Mesenteric fat pad (tissue), 1 donor: Measurements from ENCODE around the gene KRT17. TPM values are rescaled to one million over a fixed set of nuclear protein-coding genes. Genes with fewer than 3 reads are reported as not detected.
"Not testable (repeated sequence)": the region's sequence is repeated elsewhere in the genome, so short reads cannot be mapped to it uniquely, and the experiment has no call there.

ENCODE experiments used
- DNase-seq: peaks from one replicate; pipeline ENCODE4 v3.0.0-alpha.2; 2020; ENCODE audit warnings: low spot score
- total RNA-seq: library from RNA; stranded (reverse); fragmentation: NEBNext Ultra II Directional; extraction: Animal tissue kit (Norgen Biotek cat#: 25700); gene quantifications from one replicate; pipeline ENCODE4 v1.2.1, GENCODE V29; 2021
- donor health status: DM: yes; HTN: yes; CAD: no.

KRT17 gene
- total RNA-seq, 1 donor from 2014 or later, result not detected

DNA sequence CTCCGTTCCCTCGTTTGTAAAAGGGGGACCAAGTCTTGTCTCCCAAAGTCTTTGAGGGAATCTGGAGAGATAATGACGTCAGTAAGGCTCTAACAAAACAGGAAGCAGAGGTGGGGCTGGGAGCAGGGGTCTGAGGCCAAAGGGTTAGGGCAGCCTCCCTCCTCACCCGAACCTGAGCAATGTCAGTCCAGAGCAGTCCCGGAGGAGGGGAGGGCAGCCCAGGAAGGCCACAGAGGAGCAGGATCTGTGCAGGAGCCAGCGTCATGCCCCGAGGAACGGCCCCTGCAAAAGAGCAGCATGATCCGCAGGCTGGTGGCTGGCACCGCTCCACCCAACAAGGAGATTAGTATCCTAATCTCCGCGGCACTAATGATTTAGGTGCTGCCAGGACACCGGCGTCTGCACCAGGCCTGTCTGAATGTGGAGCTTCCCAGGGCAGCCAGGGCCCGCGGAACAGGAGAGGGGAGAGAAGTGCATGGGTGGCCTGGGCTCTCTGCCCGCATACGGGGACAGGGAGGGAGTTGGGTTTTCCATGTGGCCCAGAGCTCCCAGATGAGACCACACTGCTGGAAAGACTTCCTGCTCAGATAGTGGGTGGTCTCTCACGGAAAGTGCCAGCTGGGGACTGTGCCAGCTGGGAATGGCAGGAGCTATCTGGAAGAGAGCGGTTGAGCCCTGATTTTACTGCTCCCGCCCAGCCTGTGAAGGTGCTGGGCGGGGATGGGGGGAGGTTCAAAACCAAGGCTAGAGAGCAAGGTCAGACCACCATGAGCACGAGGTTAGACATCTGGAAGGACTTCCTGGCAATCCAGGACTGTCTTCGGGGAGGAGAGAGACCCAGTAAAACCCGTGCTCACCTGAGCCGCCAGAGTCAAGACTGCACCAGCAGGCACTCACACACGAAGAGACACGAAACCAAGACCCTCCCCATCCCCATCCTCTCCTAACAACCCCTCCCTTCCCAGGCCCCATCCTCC lies 11.0 kb upstream of the KRT17 start:
- no peak for DNase-seq

DNA sequence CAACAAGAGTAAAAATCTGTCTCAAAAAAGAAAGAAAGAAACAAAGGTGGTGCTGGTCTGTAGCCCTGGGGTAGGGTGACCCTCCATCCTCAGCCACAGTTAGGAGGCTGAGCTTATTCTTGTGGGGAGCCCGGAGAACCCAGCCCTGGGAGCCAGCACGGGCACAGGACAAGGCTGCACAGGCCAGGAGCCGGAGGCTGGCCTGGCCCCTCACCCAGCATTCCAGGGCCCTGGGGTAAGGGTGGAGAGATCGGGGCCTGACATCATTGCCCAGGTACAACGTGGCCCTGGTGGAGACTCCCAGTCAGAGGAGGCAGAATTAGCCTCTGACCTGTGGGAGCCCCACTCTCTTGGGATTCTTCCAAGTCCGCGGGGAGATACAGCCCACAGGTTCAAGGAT lies 10.3 kb upstream of the KRT17 start:
- no peak for DNase-seq

DNA sequence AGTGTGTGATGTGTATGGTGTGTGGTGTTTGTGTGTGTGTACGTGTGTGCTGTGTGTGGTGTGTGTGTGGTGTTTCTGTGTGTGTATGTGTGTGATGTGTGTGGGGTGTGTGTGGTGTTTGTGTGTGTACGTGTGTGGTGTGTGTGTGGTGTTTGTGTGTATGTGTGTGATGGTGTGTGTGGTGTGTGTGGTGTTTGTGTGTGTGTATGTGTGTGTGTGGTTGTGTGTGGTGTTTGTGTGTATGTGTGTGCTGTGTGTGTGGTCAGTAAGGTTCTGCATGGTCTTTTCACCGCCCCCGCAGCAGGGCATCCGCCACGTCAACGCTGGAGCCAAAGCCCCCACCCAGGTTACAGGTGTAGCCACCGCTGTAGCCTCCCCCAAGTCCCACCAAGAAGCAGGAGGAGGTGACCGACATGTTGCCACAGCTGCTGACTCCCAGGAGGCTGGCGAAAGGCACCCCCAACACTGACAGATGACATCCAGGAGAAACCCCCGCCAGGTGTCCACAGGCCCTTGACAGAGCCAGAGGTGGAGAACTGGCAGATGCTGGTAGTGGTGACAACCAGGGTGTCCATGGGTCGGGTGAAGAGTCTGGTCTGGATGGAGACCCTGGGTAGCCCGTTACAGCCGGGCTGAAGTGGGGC lies 9.3 kb upstream of the KRT17 start:
- no peak for DNase-seq

DNA sequence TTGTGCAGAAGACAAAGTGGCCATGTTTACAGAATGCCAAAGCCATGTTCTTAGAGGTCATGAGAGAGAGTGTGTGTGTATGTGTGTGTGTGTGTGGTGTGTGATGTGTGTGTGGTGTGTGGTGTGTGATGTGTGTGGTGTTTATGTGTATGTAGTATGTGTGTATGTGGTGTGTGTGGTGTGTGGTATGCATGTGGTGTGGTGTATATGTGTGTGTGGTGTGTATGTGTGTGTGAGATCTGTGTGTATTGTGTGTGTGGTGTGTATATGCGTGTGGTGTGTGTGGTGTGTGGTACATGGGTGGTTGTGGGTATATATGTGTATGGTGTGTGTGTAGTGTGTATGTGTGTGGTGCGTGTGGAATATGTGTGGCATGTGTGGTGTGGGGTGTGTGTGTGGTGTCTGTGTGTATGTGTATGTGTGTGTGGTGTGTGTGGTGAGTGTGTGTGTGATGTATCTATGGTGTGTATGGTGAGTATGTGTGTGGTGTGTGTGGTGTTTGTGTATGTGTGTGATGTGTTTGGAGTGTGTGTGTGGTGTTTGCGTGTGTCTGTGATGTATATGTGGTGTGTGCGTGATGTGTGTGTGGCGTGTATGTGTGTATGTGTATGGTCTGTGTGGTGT lies 8.2 kb upstream of the KRT17 start:
- DNase-seq, result no peak

DNA sequence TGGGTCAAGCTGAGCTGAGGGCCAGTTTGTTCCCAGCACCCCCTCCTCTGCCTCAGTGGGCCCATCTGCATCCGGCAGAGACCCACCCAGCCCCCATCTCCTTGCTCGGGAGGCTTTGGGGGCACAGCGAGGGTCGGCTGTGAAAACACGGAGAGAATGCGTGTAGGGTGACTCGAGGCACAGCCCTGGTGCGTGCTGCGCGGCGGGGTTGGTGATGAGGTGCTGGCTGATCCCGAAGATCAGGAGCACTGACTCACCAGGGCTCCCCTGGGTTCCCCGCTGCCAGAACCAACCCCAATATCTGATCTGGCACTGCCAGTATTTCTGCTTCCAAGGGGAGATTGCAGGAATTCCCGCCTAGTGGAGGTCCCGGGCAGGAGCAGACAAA lies 7.5 kb upstream of the KRT17 start:
- DNase-seq, result no peak

DNA sequence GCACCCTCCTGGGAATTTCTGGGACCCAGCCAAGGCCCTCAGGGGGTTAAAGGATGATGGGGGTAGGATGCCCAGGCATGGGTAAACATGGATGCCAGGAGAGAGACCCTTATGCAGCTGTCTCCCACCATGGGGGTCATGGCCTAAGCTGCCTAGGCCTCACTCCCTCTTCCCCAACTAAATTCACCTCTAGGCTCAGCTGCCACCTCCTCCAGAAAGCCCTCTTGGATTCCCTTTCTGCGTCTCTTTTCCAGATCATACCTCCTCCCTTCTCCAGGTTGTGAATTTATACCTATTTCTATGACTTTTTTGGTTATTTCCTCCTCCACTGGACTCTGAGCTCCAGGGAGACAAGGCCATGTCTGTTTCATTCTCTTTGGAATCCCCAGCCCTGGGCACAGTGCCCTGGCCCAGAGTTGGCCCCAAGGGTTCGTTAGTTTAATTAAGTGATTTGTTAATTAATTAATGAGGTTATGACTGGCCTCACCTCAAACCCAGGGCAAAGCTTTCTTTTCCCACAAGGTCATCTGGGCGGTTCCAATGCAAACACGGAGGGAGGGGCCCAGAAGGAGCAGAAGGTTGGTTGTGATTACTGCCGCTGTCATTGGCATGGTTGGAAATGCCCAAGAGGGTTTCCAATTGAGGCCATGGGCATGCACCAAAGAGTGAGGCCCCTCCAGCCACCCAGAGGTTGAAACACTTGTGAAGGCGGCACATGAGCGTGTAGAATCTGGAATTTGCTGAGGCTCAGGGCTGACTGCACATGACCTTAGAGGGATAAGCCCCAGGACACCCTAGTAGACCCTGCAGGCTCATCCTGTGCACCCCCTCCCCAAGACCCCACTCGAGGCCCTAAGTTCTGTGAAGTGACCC lies 6.9 kb upstream of the KRT17 start:
- DNase-seq, result no peak

DNA sequence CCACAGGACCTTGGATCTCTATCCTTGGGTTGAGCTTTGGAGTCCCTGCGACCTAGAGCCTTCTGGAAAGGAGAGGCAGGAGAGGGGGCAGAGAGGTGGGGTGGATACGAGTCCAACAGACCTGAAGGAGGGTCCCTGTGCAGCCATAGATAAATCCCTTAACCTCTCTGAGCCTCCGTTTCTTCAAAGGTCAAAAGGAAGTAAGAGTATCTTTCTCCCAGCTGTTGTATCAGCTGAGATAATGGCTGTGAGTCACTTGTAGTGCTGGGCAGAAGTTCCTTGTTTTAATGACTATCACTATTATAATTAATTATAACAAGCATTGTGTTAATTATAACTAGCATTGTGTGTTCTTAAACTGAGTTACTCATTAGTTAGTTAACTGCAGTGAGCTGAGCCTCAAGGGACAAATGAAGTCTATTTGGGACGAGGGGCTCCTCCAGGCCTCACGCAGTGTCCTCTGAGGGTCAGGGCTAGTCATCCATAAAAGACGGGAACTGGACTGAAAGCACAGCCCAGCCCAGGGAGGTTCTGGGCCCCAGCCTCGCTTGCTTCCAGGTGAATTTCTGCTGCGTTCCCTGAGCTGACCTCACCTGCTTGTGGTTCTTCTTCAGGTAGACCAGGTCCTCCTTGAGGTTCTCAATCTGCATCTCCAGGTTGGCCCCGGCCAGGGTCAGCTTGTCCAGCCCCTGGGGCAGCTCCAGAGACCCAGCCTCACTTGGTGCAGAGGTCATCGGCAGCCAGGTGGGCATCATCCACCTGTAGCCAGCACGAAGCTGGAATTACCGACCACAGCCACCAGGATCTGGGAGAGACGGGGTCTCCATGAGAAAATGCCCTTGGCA lies 5.7 kb upstream of the KRT17 start:
- no peak for DNase-seq

DNA sequence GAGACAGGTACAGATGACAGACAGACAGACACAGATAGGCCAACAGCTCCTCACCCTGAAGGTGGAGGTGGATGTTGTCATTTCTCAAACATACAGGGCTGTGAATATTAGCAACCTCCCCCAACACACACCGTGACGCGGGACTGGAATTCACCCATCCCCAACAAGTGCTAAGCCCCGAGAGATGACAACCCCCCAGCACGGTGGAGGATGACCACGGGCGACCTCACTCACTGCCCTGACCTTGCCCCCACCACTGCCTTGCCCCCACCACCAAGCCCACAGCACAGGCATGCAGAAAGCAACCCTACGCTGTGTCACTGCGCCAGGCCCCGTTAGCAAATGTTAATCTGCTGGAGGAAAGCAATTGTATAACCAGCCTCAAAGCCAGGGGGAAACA lies 4.9 kb upstream of the KRT17 start:
- DNase-seq, result no peak

DNA sequence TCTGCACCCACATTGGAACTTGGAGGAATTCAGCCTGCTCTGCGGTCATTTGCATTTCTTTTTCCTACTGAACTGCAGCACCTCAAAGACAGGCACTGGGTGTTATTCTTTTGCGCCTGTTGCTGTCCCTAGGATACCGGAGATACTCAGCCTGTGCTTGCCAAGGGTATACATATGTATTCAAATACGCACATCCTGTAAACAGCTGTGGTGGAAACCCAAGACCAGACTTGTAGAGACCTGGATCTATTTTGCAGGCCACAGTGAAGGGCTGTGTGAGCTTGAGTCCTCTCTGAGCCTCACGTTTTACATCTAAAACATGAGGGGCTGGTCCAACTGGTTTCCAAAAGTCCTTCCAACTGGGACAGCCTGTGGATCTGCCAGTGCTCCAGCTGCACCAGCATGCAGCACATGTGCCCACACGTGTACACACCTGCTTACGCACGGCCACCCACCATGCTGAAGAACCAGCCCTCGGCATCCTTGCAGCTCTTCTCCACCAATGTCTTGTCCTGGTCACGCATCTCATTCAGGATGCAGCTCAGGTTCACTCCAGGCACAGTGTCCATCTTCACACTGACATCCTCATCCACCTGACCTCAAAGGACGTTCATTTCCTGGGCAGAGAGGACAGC lies 4.4 kb upstream of the KRT17 start:
- DNase-seq, result not testable (repeated sequence)

DNA sequence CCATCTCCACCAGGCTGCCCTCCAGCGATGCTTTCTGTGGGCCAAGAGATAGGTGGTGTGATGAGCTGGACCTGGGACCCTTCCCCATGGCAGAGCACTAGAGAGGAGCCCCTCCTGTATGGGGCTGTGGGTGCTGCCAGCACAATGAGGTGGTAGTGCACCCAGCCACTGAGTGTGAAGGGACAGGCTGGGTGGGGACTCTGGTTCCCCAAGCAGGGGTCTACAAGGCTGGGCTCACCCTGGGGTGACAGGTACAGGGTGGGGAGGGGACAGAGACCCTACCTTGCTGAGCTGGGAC lies 3.6 kb upstream of the KRT17 start:
- not testable (repeated sequence) for DNase-seq

DNA sequence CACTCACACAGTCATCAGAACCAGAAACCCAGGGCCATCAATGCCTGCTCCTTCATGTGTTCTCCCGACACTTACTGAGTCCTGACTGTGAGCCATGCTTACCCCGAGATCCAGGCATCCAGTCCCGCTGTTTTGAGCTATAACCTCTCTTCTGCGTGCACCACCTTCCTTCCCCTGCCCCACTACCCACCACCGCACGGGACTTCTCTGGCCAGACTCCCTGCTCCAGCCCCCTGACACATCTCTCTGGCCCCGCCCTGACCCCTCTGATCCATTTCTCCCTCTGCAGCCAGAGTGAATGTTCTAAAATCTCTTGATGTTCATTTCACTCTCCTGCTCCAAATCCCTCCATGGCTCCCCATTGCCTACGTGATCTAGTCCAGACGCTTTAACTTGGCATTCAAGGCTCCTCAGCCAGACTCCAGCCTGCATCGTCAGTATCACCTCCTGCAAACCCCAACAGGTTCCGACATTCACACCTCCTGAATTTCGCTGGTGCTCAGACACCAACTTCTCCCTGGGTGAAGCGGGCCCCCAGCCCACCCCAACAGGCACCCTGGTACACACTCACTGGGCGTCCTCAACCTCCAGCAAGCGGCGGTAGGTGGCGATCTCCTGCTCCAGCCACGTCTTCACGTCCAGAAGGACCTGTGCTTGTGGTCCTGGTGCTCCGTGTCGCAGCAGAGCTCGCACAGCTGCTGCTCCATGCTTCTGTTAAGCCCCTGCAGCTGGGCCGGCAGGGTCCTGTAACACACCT lies 3.1 kb upstream of the KRT17 start:
- DNase-seq, result no peak

DNA sequence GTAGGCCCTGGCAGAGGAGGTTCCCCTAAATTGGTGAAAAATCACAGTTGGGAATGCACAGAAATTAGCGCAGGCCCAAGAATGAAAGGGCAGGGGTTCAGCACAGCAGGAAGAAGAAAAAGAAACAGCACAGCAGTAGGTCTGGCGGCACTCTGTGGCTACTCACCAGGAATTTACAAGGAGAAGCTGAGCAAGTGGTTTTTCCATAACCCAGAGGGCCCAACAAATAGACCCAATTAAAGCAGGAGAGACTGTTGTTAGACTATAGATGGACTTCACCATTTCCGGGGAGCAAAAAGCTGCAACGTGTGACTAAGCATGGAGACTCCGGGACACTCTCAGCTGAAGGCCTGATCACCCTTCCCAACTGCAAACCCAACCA lies 2.5 kb upstream of the KRT17 start:
- not testable (repeated sequence) for DNase-seq

DNA sequence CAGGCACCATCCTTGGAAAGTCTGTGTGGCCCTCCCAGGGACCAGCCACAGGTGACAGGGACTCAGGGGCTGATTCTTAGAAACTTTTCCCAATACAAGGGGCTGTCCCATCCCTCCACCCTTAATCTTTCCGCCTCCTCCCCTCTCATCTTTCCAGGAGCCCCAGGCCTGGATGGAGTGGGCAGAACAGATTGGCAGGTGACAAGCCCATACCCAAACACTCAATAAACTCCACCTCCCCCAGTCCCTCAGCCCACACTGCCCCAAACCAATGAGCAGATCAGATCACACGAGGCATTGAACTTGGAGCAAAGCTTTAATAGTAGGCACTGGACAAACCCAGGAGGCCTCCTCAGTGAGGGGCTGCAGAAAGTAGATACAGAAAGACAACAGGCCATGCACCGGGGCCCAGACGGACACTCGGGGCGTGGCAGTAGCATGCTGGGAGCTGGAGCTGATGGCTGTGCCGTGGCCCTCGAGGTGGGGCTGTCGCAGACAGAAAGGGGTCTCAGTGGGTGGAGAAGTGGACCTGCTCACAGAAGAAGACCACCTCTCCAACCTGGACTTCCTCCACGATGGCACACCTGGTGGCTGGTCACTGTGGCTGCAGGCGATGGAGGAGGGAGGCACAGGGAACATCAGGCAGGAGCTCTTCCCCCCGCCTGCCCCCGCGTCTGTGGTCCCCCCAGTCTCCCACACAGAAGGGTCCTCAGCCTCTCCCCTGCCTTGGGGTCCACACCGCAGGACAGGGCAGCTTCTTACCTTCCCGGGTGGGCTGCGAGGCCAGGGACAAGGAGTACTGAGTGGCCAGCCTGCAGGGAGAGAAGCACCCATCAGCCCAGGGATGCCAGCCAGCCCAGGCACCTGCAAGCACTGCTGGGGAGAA lies 1.9 kb upstream of the KRT17 start:
- not testable (repeated sequence) for DNase-seq

DNA sequence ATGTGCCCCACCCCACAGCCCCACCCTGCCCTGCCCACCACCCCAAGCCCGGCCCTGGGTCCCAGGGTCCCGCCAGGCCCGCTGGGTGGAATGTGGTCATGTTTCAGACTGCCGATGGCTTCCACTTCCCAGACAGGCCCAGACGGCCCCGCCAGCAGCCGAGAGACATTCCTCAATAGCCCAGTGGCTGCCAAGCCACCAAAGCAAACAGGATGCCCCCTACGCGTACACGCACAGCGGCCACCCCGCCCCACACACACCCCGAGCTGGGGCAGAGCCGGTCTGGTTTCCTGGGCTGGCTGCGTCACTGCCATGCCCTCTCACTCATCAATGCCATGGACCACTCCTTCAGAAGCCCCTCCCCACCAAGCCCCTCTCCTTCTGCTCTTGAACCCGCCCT lies 1.2 kb upstream of the KRT17 start:
- DNase-seq, result no peak

DNA sequence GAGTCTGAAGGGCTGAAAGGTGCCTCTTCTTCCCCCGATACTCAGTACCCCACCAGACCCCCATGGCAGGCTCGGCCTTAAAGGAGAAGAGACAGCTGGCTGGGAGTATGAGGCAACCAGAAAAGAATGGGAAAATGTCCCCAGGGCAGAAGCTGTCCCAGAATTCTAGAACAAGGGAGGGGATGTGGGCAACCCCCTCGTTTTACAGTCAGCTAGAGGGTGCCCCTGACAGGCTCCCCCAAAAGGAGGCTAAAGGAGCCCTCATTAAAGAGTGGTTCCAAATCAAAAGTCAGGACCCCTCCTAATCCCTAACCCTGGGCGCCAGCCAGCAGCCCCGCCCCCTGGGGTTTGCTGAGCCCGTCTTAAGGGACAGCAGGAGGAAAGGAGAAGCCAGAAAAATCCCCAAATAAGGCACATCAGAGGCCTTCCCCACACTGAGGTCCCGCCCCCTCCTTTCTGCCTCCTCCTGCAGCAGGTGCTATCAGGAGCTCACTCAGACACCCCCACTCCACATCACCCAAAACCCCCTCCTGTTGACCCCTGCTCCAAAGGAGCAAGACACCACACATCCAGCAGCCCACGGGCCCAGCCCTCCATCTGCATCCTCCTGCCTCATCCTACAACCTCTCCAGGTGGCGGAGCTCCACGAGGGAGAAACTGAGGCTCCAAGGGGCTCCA lies 1.1 kb downstream of the KRT17 start:
- DNase-seq, result not testable (repeated sequence)

DNA sequence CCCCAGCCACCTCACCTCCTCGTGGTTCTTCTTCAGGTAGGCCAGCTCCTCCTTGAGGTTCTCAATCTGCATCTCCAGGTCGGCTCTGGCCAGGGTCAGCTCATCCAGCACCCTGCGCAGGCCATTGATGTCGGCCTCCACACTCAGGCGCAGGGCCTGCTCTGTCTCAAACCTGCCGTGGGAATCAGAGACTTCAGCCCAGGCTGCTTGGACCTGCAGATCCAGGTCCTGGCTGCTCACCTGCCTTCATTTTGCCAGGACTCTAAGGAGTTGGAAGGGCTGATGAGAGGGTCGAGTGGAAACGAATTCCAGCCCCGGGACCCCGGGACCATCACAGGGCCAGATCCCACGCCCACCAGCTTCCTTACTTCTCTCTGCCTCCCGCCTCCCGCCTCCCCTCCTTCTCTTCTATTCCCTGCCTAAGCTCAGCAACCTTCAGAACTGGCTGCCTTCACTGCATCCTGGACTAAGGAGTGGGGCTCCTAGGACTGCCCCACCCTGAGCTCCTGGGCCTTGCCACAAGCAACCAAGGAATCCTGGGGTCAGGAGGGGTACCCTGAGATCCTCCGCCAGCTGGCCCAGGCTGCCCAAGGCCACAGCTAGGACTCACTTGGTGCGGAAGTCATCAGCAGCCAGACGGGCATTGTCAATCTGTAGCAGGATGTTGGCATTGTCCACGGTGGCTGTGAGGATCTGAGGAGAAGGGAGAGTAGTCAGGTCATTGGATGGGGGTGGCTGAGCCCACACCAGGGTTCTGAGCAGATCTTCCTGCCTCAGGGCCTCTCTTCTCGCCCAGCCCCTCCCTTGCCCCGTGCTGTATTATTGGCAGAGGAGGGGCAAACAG lies 1.8 kb downstream of the KRT17 start:
- DNase-seq, result not testable (repeated sequence)

DNA sequence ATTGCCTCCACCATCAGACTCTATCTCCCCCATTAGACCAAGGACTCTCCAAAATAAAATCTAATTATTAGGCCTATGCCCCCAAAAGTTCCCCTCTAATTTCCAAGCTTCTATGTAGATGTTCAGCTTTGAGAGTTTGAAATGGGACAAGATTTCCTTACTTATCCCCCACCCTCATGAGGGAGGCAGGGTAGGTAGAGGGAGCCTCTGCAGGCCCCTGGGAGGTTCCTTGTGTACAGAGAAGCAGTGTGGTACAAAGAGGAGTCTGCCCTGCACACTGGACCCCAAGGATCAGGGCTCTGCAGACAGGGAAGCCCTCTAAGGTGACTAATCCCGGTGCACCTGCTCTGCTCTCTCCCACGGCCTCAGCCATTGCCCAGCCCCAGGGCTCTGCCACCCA lies 2.5 kb downstream of the KRT17 start:
- peak; percentile 45 for DNase-seq
